Measurements from ENCODE around the gene CD37. TPM values are rescaled to one million over a fixed set of nuclear protein-coding genes. Genes with fewer than 3 reads are reported as not detected.

The CD37 gene
- total RNA-seq, 2 donors from 2014 or later, result 2.6 to 12.1 TPM

GRCh38 chr19:49338691-49339300 lies 3.6 kb downstream of the CD37 start:
- H3K4me3 ChIP-seq, result peak overlapping the region; percentile 35 to 54
- TF ChIP-seq, protein P1, sequence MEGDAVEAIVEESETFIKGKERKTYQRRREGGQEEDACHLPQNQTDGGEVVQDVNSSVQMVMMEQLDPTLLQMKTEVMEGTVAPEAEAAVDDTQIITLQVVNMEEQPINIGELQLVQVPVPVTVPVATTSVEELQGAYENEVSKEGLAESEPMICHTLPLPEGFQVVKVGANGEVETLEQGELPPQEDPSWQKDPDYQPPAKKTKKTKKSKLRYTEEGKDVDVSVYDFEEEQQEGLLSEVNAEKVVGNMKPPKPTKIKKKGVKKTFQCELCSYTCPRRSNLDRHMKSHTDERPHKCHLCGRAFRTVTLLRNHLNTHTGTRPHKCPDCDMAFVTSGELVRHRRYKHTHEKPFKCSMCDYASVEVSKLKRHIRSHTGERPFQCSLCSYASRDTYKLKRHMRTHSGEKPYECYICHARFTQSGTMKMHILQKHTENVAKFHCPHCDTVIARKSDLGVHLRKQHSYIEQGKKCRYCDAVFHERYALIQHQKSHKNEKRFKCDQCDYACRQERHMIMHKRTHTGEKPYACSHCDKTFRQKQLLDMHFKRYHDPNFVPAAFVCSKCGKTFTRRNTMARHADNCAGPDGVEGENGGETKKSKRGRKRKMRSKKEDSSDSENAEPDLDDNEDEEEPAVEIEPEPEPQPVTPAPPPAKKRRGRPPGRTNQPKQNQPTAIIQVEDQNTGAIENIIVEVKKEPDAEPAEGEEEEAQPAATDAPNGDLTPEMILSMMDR (IDR thresholded peaks at IDR 0.05), result no peak
- no peaks in the 10 kb centered on the region for H3K27me3 ChIP-seq
- DNase-seq (ENCODE audit: low spot score), result peak; percentile 71
- no peaks in the 10 kb centered on the region for H3K9me3 ChIP-seq
- H3K36me3 ChIP-seq, result peaks cover 22% of the 10 kb centered on the region
- peak overlapping the region; percentile 85 to 91 for H3K27ac ChIP-seq
- peaks cover 5 to 36% of the 10 kb centered on the region in 2 donors for H3K4me1 ChIP-seq

DNA sequence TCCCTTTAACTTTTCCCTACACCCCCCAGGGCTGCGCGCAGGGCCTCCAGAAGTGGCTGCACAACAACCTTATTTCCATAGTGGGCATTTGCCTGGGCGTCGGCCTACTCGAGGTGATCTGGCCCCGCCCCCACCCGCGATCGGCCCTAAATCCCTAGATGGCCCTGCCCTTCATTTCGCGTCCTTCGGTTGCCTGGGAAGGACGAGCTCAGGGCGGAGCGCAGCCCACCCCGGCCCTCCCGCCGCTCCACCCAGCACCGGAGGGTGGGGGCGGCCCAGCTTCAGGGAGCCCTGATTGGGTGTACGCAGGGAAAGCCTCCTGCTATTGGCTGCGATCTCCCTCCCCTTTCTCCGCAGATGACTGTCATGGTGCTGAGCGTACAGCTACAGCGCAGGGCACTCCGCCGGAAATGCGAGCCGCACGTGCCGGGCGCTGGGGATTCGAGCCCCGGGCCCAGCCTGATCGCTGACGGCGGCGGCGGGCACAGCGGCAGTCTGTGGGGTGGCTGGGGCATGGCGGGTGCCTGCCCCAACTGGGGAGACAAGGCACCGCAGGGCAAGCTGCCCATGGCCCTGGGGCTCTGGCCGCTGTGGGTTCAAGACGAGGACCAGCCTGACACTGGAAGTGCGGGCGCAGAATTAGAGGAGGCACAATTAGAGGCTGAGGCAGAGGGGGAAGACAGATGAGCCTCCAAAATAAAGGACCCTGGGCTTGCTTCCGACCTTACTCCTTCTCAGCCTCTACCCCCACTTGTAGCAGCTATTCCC lies 4.3 kb downstream of the CD37 start:
- peak; percentile 93 for DNase-seq (ENCODE audit: low spot score)
- Histone ChIP-seq H3K27me3 (no peaks in the 10 kb centered on the region), H3K9me3 (no peaks in the 10 kb centered on the region), H3K27ac (peak overlapping the region; percentile 85 to 91), H3K4me1 (peaks cover 5 to 36% of the 10 kb centered on the region in 2 donors), H3K36me3 (peaks cover 29% of the 10 kb centered on the region), H3K4me3 (peak overlapping the region; percentile 40 to 54)
- TF ChIP-seq, protein P1 (IDR thresholded peaks at IDR 0.05), result no peak

- TF ChIP-seq, protein P1 (IDR thresholded peaks at IDR 0.05), result no peak
Measured at GRCh38 chr19:49340069-49340864, 5.1 kb downstream of the CD37 start.

DNA sequence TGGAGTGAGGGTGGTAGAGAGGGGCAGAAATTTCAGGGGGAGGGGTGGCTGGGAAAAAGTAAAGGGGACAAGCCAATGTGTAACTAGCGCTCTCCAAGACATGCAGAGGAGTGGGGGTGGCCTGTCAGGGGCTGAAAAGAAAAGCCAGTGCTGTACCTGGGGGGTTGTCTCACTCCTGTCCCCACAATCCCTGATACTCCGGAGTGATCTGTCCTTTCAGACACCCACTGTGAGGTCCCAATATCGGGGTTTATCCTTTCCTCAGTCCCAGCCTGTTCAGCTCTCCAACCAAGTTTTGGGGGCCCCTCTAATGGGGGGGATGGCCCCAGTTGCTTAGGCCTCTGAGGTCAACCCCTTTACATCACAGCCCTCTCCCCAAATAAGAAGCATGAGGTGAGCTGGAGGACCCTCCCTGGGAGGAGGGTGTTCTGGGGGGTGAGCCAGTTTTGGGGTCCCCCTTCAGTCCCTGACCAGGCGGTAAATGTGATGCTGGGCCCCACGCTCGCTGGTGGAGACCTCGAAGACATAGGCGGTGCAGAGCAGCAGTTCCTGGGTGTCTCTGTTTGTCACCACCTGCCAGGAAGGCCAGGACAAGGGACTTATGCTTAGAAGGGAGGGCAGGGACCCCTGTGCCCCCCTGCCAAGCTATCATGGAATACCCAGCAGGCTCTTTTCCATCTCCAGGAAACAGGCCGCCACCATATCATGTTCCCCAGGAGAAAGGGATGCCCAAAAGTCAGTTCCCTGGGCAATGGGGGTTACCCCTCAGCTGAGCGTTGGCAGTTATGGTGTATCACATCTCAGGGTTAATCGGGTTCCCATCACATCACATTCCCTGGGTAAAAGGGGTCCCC lies 5.9 kb downstream of the CD37 start:
- peaks cover 5 to 36% of the 10 kb centered on the region in 2 donors for H3K4me1 ChIP-seq
- peaks cover 43% of the 10 kb centered on the region for H3K36me3 ChIP-seq
- no peak overlapping the region for H3K4me3 ChIP-seq
- TF ChIP-seq, protein P1 (IDR thresholded peaks at IDR 0.05), result no peak
- H3K9me3 ChIP-seq, result no peaks in the 10 kb centered on the region
- H3K27ac ChIP-seq, result peak overlapping the region; percentile 85 to 91
- DNase-seq (ENCODE audit: low spot score), result no peak
- H3K27me3 ChIP-seq, result no peaks in the 10 kb centered on the region

More at GRCh38 chr19:49340069-49340864, 5.1 kb downstream of the CD37 start:
- Histone ChIP-seq H3K27ac (peak overlapping the region; percentile 85 to 91), H3K36me3 (peaks cover 37% of the 10 kb centered on the region), H3K9me3 (no peaks in the 10 kb centered on the region), H3K4me3 (peak overlapping the region; percentile 40 to 54), H3K4me1 (peaks cover 5 to 36% of the 10 kb centered on the region in 2 donors), H3K27me3 (no peaks in the 10 kb centered on the region)
- DNase-seq (ENCODE audit: low spot score), result peak; percentile 77

DNA sequence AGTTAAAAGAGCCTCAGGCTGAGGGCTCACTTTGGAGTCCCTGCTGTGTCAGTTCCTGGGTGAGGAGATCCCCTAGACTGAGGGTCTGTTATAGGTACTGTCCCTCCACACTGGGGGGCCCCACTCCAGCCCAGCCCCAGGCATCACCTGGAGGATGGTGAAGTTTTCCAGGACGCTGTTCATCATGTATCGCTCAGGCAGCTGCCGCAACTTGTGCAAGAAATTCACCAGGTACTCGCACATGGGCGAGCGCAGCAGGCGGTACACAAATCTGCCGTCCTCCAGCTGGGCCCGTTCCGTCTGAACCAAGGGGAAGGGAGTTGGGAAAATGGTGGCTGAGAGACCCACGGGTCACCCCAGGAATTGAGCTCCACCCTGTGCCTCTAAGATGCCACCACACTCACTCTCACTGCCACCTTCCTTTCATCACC lies 7.1 kb downstream of the CD37 start:
- H3K27ac ChIP-seq, result no peak overlapping the region
- peaks cover 5 to 36% of the 10 kb centered on the region in 2 donors for H3K4me1 ChIP-seq
- H3K9me3 ChIP-seq, result no peaks in the 10 kb centered on the region
- peaks cover 54% of the 10 kb centered on the region for H3K36me3 ChIP-seq
- DNase-seq (ENCODE audit: low spot score), result no peak
- H3K27me3 ChIP-seq, result no peaks in the 10 kb centered on the region
- TF ChIP-seq, protein P1 (IDR thresholded peaks at IDR 0.05), result no peak
- no peak overlapping the region for H3K4me3 ChIP-seq

Data from right atrium auricular region (tissue), 2 donors.